ENCODE data around the gene WIZ.

DNA sequence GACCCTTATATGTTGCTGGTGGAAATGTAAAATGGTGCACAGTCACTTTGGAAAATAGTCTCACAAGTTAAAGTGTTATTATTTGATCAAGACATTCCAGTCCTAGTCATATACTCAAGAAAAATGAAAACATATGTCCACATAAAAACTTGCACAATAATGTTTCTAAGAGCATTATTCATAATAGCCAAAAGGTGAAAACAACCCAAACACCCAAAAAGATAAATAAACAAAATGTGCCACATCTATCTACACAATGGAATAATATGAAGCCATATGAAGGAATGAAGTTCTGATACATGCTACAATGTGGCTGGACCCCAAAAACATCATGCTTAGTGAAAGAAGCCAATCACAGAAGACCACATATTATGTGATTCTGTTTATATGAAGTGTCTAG is 55.8 kb downstream of the WIZ start:
- TF ChIP-seq TAF1 (IDR thresholded peaks at IDR 0.05; ENCODE audit: low read depth), result no peak
- no peak for TF ChIP-seq TCF12 (IDR thresholded peaks at IDR 0.05; ENCODE audit: low read depth)
- no peak for TF ChIP-seq RAD21 (IDR thresholded peaks at IDR 0.05; ENCODE audit: low read depth)
